AG09309 (cell line): Measurements from ENCODE around the gene TBC1D4.

Experiments used
- DNase-seq: peaks from one replicate; pipeline ENCODE4 v3.0.0-alpha.2; 2010; ENCODE audit warnings: low read depth
- H3K4me3 ChIP-seq: 2 replicates; pipeline ENCODE4 v1.5.1; 2011; ENCODE audit warnings: mild to moderate bottlenecking, low read depth, low read length, moderate library complexity; ENCODE audit not compliant: control insufficient read depth
- TF ChIP-seq, protein P1 (sequence below): IDR thresholded peaks from 2 replicates; pipeline ENCODE4 v1.5.1; 2011; ENCODE audit warnings: mild to moderate bottlenecking, low read depth, low read length, inconsistent platforms; ENCODE audit not compliant: insufficient read depth, control insufficient read depth; ENCODE audit errors: missing control alignments

The TBC1D4 gene

DNA sequence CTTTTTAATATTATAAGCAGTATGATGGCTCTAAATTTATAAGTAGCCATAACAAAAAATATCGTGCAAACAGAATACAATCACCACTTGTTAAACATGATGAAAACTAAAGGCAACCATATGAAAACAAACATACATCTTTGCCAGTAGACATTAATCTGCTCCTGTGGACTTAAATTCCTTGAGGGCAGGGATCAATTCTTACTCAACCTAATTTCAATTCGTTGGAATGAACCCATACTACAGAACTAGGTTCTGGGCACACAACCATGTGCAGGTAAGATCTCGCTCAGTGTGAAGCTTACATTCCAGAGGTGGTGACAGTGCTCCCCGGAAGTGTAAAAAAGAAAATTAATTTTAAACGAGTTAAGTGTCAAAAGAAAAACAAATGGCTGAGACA, 13.4 kb downstream of the TBC1D4 start:
- TF ChIP-seq, protein P1, sequence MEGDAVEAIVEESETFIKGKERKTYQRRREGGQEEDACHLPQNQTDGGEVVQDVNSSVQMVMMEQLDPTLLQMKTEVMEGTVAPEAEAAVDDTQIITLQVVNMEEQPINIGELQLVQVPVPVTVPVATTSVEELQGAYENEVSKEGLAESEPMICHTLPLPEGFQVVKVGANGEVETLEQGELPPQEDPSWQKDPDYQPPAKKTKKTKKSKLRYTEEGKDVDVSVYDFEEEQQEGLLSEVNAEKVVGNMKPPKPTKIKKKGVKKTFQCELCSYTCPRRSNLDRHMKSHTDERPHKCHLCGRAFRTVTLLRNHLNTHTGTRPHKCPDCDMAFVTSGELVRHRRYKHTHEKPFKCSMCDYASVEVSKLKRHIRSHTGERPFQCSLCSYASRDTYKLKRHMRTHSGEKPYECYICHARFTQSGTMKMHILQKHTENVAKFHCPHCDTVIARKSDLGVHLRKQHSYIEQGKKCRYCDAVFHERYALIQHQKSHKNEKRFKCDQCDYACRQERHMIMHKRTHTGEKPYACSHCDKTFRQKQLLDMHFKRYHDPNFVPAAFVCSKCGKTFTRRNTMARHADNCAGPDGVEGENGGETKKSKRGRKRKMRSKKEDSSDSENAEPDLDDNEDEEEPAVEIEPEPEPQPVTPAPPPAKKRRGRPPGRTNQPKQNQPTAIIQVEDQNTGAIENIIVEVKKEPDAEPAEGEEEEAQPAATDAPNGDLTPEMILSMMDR, result no peak
- no peak overlapping the region for H3K4me3 ChIP-seq
- no peak for DNase-seq

DNA sequence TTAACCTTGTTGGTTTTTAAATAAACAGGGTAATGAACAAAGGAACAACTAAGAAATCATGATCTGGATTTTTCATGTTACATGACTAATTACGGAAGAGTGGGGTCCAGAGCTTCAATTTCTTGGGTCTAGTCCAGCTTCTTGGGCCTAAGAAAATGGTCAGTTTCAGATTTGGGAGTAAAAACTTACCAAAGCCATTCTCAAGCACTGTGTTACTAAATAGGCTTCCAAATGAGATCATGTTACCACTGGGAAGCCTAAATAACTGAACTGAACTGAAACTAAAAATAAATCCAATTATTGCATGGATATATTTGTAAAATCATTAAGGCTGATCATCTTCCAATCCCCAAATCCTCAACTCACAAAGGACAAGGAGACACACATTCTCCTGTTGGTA, 13.9 kb downstream of the TBC1D4 start:
- TF ChIP-seq, protein P1, result no peak
- H3K4me3 ChIP-seq, result no peak overlapping the region
- DNase-seq, result no peak

DNA sequence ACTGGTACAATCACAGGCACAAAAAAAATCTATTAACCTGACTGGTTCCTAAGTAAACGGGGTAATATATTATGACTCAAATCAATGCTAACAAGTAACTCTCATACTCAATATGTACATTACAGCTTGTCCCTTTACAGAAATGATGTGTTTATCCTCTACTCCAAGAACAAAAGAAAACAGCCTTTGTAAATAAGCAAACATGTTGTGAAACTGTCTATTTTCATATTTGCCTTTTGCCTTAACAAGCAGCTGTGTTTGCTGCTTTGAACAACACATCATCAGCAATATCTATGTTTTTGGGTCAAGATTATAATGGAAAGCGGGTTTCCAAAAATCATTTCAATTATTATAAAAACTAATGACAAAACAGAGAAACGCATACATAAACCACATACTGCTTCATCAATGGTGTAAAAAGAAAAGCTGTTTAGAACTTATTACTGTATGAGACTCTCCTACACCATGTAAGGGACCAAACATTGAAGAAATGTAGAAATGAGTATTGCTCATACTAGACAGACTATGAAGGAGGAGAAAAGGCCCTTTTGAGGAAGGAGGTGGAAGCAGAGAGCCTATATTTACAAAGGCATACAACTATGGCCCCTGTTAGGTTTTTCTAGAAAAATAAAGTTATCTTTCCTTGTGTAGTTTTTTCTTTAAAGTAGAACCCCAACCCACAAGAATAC, 14.8 kb downstream of the TBC1D4 start:
- no peak for DNase-seq
- TF ChIP-seq, protein P1, result no peak

DNA sequence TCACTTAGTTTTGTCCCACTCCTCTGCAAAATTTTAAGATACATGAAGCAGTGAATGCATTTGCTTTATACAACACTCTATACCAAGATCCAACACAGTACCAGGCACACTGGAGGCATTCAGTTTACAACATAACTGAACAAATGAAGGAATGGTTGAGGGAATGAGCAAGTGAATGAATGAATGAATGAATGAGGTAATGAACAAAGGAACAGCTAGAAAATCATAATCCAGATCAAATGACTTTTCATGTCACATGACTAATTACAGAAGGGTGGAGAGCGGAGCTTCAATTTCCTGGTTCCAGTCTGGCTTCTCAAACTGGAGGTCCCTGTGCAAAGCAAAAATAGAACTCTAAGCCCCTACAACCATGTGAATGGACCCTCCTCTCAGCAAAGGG, 16.7 kb downstream of the TBC1D4 start:
- TF ChIP-seq, protein P1, result no peak
- no peak for DNase-seq
- H3K4me3 ChIP-seq, result no peak overlapping the region

More for the DNA sequence above, 14.8 kb downstream of the TBC1D4 start:
- no peak overlapping the region for H3K4me3 ChIP-seq

DNA sequence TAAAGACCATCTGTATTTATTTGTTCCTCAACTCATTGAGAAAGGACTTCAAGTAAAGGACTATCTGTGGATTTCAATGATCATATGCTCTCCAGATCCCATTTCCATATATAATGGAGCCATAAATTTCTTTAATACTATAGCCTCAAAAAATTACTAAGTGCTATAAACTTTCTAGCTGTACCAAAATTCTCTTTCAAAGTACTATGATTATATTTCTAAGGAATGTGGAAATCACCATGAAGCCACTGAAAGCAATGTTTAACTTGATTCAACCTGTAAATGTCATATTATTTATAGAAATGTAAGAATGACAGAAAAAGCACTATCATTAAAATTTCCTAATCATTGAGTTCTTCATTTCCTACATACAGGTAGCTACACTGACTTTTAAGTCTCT, 20.7 kb downstream of the TBC1D4 start:
- DNase-seq, result no peak
- no peak overlapping the region for H3K4me3 ChIP-seq
- TF ChIP-seq, protein P1, result no peak

DNA sequence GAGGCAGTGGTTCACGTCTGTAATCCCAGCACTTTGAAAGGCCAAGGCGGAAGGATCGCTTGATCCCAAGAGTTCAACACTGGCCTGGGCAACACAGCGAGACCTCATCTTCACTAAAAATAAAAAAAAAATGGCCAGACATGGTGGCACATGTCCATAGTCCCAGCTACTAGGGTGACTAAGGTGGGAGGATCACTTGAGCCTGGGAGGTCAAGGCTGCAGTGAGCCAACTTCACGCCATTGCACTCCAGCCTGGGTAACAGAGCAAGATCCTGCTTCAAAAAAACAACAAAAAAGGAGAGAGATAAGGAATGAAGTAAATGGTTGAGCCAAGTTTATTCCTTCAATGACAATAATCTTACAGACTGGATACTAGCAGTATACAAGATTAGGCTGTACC, 21.3 kb downstream of the TBC1D4 start:
- TF ChIP-seq, protein P1, result no peak
- H3K4me3 ChIP-seq, result no peak overlapping the region
- DNase-seq, result no peak
